ENCODE measurements around the gene IL12RB2. TPM values are rescaled to one million over a fixed set of nuclear protein-coding genes. Genes with fewer than 3 reads are reported as not detected.

The IL12RB2 gene
- total and polyA plus RNA-seq, 2 donors (not counting 1 experiment from before 2014, with no cell fraction given) = 0.67 TPM; not detected in 1

DNA sequence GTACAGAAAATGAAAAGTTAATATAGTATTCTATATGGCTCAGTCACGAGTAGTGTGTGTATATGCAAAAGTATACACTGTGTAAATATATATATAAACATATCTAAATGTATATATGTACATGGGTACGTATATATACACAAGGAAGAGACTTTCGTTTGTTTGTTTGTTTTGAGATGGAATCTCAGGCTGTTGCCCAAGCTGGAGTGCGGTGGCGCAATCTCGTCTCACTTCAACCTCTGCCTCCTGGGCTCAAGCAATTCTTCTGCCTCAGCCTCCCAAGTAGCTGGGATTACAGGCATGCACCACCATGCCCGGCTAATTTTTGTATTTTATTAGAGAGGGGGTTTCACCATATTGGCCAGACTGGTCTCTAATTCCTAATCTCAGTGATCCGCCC lies 16.4 kb downstream of the IL12RB2 start:
- Mint-ChIP-seq H3K4me3 (no peak overlapping the region), H3K27me3 (peaks cover 3% of the 10 kb centered on the region), H3K4me1 (no peaks in the 10 kb centered on the region), H3K9me3 (ENCODE audit: insufficient read depth) (no peaks in the 10 kb centered on the region), H3K27ac (no peak overlapping the region)
- Histone ChIP-seq H3K36me3 (replicated peaks in 1 of 2; ENCODE audit: control extremely low read depth in 1 of 2, control insufficient read depth in 1 of 2, extremely low read depth in 1 of 2, insufficient read depth in 2 of 2, low read length in 1 of 2) (no peaks in the 10 kb centered on the region), H3K9ac (ENCODE audit: low read length) (no peak overlapping the region), H3K9me3 (ENCODE audit: control extremely low read depth in 1 of 3, control insufficient read depth in 2 of 3, insufficient read depth in 1 of 3, low read length in 2 of 3) (no peaks in the 10 kb centered on the region), H3K27ac (ENCODE audit: low read length in 2 of 2) (no peak overlapping the region), H3K27me3 (replicated peaks in 1 of 4; ENCODE audit: control extremely low read depth in 1 of 4, control insufficient read depth in 3 of 4, insufficient read depth in 4 of 4, low read length in 3 of 4) (no peaks in the 10 kb centered on the region), H2AFZ (ENCODE audit: insufficient read depth, low read depth, low read length, poor library complexity, severe bottlenecking) (no peak overlapping the region), H3K4me3 (ENCODE audit: control extremely low read depth in 1 of 5, extremely low read depth in 1 of 5, insufficient read depth in 1 of 5, low read depth in 2 of 5, low read length in 4 of 5) (no peak overlapping the region), H4K20me1 (ENCODE audit: control insufficient read depth, insufficient read depth, low read length, poor library complexity, severe bottlenecking) (no peaks in the 10 kb centered on the region), H3K4me2 (replicated peaks; ENCODE audit: low read depth, low read length, poor library complexity, severe bottlenecking) (no peak overlapping the region), H3K4me1 (ENCODE audit: control insufficient read depth in 2 of 2, insufficient read depth in 2 of 2, low read length in 2 of 2) (no peaks in the 10 kb centered on the region), H3K79me2 (ENCODE audit: control insufficient read depth, insufficient read depth, low read length) (no peaks in the 10 kb centered on the region)
- ChIA-PET POLR2A (no interaction called here), CTCF (no interaction called here)
- DNase-seq (no peak), ATAC-seq (ENCODE audit: low read depth) (no peak)
- no peak for TF ChIP-seq EZH2 (IDR thresholded peaks at IDR 0.05; ENCODE audit: borderline replicate concordance, insufficient read depth, low read depth, low read length, poor library complexity, severe bottlenecking)
- TF ChIP-seq, protein P1, sequence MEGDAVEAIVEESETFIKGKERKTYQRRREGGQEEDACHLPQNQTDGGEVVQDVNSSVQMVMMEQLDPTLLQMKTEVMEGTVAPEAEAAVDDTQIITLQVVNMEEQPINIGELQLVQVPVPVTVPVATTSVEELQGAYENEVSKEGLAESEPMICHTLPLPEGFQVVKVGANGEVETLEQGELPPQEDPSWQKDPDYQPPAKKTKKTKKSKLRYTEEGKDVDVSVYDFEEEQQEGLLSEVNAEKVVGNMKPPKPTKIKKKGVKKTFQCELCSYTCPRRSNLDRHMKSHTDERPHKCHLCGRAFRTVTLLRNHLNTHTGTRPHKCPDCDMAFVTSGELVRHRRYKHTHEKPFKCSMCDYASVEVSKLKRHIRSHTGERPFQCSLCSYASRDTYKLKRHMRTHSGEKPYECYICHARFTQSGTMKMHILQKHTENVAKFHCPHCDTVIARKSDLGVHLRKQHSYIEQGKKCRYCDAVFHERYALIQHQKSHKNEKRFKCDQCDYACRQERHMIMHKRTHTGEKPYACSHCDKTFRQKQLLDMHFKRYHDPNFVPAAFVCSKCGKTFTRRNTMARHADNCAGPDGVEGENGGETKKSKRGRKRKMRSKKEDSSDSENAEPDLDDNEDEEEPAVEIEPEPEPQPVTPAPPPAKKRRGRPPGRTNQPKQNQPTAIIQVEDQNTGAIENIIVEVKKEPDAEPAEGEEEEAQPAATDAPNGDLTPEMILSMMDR (IDR thresholded peaks at IDR 0.05) = no peak
- intact Hi-C loops (cut with micrococcal nuclease) = no loop called here
- WGBS (ENCODE audit: insufficient coverage) = no CpG with 5 or more reads among the region's 8 CpGs

DNA sequence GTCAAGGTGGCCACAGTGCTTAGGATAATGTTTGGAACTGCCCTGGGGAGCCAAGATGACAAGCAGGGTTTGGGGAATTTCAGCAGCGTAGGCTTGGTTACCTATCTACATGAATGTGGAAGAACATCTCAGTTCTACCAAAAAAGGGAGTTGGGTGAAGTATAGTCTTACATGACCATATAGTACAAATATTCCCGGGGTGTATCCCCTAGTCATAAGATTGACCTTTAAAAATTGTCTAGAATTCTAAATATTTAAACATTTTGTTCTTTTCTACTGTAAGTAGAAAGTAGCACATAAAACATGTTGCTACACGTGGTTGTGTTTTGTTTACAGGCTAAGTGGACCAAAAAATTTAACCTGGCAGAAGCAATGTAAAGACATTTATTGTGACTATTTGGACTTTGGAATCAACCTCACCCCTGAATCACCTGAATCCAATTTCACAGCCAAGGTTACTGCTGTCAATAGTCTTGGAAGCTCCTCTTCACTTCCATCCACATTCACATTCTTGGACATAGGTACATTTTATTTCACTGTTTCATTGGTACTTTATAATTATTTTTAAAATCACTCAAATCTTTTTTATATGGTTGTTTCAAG lies 20.3 kb downstream of the IL12RB2 start:
- intact Hi-C loops (cut with micrococcal nuclease) = no loop called here
- WGBS (ENCODE audit: insufficient coverage) = no CpG with 5 or more reads among the region's 3 CpGs
- no peak overlapping the region for H2AFZ ChIP-seq (ENCODE audit: insufficient read depth, low read depth, low read length, poor library complexity, severe bottlenecking)
- H3K4me3 ChIP-seq (ENCODE audit: control extremely low read depth in 1 of 5, extremely low read depth in 1 of 5, insufficient read depth in 1 of 5, low read depth in 2 of 5, low read length in 4 of 5) = no peak overlapping the region
- Mint-ChIP-seq H3K4me1 (peaks cover under 1% of the 10 kb centered on the region), H3K27ac (no peak overlapping the region), H3K4me3 (no peak overlapping the region), H3K9me3 (ENCODE audit: insufficient read depth) (no peaks in the 10 kb centered on the region), H3K27me3 (no peaks in the 10 kb centered on the region)
- no peaks in the 10 kb centered on the region for H3K4me1 ChIP-seq (ENCODE audit: control insufficient read depth in 2 of 2, insufficient read depth in 2 of 2, low read length in 2 of 2)
- H3K27ac ChIP-seq (ENCODE audit: low read length in 2 of 2) = no peak overlapping the region
- DNase-seq (no peak), ATAC-seq (ENCODE audit: low read depth) (no peak)
- H3K79me2 ChIP-seq (ENCODE audit: control insufficient read depth, insufficient read depth, low read length) = no peaks in the 10 kb centered on the region
- ChIA-PET POLR2A (no interaction called here), CTCF (no interaction called here)
- no peak for TF ChIP-seq EZH2 (IDR thresholded peaks at IDR 0.05; ENCODE audit: borderline replicate concordance, insufficient read depth, low read depth, low read length, poor library complexity, severe bottlenecking)
- TF ChIP-seq, protein P1 (IDR thresholded peaks at IDR 0.05) = no peak
- H3K9me3 ChIP-seq (ENCODE audit: control extremely low read depth in 1 of 3, control insufficient read depth in 2 of 3, insufficient read depth in 1 of 3, low read length in 2 of 3) = no peaks in the 10 kb centered on the region
- H3K36me3 ChIP-seq (replicated peaks in 1 of 2; ENCODE audit: control extremely low read depth in 1 of 2, control insufficient read depth in 1 of 2, extremely low read depth in 1 of 2, insufficient read depth in 2 of 2, low read length in 1 of 2) = no peaks in the 10 kb centered on the region
- H3K9ac ChIP-seq (ENCODE audit: low read length) = no peak overlapping the region
- H4K20me1 ChIP-seq (ENCODE audit: control insufficient read depth, insufficient read depth, low read length, poor library complexity, severe bottlenecking) = no peaks in the 10 kb centered on the region
- no peaks in the 10 kb centered on the region for H3K27me3 ChIP-seq (replicated peaks in 1 of 4; ENCODE audit: control extremely low read depth in 1 of 4, control insufficient read depth in 3 of 4, insufficient read depth in 4 of 4, low read length in 3 of 4)
- no peak overlapping the region for H3K4me2 ChIP-seq (replicated peaks; ENCODE audit: low read depth, low read length, poor library complexity, severe bottlenecking)
